Measurements from ENCODE around the gene CMYA5. TPM values are rescaled to one million over a fixed set of nuclear protein-coding genes. Genes with fewer than 3 reads are reported as not detected.

The CMYA5 gene
- total RNA-seq, 1 donor from 2014 or later: 0.36 TPM

DNA sequence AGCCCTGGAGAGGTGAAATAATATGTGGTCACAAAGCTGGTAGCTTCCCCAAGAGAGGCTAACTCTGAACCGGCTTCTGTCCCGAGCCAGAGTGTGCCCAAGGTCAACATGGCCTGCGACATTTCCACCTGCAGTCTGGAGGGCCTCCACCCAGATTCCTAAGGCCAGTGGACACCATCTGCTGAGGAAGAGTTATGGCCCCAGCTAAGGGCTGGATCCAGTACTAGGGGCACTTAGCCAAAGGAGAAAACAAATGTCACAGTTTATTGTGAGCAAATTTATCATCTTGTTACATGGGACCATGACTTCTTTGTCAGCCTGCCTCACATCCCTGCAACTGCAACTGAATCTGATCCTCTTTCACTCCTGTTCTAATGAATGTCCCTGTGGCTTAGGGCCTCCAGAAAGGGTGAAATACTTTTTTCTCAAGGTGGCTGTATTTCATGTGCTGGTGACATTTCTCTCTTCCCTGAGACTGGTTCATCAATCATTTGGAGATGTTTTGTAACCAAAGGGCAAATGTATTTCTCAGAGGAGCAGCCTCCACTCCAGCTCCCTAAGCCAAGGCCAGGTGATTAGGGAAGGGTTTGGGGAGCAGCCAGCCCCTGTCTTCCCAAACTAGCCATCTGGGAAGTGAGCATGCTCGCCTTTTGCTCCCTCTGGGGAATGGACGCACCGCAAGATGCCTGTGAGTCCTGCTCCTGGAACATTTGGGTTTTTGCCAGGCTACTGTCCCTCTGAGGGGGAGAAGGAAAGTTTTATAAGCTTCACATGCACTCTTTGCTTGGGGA is 148.3 kb downstream of the CMYA5 start:
- ATAC-seq: no peak

DNA sequence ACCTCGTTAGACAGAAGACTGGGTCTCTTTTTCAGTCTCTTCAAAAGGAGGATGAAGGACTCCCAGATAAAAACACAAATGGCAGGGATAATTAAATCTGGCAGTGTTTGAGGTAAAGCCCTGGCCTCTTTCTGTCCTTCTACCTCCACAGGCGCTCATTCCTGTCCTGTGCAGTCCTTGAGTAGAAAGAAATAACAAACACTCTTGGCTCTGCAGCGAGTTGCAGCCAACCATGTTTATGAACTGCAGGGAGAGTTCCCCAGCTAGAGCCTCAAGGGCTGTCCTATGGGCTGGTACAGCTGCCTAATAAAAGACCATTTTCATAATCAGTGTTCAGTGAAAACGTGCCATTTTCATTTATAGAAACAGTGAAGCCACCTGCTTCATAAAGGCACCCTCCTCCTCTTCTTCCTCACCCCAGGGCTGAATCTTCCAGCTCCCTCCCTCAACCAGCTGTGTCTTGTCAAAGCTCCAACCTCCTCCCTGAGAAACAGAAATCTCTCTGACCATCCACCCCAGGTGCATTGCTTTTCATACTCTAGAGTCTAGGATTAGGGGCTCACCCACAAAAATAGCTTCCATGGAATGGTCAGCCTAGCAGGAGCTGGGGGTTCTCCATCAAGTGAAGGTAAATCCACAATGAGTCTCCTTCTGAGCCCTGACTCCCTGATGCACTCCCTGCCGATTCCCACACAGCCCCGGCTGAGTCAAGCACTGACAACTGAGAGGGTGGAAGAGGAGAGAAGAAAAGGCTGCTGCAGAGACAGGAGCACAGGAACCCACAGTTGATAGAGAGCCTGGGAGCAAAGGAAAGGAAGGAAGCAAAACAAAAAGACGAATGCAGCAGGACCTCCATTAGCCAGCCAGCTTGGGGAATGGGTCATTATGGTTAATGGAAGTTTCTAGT is 150.7 kb downstream of the CMYA5 start:
- ATAC-seq: no peak

DNA sequence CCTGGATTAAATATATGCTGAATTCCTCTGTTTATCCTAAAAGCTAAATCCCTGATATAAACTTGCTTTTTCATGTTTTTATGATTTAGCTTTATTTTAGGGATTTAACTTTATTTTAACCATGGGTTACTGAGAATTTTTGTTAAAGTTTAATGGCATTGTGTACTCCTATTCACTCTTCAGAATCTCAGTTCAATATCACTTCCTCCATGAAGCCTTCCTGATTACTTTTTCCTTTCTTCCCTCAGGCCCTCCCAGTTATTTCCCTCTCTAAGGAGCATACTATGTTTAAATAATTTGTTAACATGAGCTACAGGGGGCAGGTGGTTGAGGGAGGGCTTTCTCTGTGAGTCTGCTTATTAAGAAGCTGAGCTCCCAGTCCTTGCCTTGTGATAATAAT is 151.5 kb downstream of the CMYA5 start:
- no peak for ATAC-seq

DNA sequence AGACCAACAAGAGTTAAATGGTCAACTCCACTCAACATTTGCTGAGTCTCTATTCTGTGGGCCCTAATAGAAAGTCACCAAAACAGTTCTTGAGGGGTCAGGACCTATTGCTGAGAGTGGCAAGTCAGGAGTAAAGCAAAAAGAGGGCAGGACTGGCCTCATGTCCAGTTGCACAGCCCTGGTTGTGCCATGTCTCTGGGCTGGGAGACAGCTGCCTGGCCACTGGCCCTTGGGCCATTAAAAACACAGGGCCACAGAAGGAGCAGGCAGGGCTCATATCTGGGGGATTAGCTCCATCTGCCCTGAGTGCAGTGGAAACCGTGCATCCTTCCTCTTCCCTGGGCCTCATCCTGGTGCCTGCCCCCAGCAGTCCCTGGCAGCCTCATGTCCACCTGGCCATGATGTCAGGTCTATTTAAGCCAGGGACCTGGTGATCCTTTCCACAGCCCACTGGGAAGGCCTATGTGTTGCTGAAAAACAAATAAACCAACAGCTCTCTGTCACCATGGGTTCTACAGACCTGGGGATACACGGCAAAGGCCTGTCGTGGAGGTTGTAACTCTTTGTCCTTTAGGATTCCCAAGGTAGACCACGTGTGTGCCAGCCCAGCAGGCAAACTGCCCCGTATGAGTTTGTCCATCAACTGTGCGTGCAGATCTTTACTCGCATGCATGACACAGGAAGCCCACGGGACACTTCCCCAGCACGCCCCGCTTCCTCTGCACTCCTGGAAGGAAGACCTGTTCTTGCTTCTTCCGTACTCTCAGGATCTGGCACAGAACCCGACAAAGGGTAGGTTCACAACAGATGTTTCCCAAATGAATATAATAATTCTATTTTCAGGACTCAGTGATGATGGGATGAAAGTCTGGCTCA is 152.6 kb downstream of the CMYA5 start:
- no peak for ATAC-seq

DNA sequence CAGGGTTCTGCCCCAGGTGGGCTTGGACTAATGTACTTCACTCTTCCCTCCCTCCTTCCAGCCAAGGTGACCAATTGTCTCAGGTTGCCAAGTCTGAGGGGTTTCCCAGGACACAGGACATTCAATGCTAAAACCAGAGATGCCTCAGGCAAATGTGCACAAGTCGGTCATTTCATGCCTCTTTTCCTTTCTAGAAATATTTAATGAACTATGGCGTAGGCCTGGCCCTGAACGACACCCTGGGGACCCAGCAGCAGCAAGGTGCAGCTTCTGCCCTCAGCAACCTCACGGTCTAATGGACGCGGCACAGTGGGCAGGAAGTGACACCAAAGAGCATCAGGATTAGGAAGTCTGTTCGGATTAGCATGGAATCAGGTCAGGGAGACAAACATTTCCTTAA is 153.4 kb downstream of the CMYA5 start:
- no peak for ATAC-seq

DNA sequence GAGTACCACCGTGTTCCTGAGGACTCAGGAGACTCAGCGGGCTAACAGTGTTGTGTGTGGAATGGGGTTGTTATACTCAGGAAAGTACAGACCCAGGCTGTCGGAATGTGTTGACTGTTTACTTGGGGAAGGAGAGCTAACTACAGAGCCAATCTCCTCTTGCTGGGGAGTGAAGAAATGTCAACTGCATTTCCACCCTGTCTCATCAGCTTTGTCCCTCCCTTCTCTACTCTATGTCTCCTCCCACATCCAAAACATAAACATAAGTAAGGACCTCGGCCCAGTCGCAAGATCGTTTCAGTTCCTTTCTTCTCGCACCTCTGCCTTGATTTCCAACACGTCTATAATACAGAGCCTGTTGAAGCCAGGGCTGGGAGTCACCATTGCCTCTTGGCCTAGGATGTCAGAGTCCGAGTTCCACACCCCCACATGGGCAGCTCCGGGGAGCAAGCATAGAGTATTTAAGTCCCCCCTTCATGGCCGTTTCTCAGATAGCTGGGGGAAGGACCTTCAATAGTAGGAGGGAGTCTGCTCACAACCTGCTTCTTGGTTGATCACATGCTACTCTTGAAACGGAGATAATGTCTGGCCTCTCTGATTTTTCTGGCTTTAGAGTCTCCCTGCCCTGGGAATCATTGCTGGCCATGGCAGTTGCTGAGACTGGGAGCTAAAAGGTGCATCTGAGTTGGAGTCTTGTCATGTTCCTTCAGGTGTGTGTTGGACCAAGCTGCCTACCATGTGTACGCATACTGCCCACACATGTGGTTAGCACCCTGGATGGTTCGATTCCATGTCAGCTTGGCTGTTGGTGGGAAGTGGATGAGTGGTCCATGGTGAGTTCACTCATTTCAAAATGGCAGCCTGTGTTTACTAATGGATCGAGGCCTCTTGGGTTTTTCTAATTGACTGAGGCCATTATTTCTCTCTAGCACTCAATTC is 154.1 kb downstream of the CMYA5 start:
- ATAC-seq: no peak

DNA sequence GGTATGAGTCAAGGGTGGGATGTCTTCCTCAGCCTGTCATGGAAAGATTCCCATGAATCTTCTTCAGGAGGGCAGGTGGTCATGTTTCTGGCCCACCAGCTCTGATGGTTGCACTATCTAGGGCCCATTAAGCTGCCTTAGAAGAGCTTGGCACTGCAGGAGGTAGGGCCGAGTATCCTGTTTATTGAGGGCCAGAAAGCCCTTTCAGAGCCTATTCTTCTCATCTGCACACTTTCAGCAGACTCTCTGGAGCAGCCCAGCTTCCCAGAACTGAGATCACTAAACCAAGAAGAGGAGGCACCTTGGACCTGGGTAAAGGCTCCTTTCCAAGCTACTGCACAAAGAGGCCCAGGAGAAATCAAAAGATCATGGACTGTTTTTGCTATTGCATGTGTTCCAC is 154.9 kb downstream of the CMYA5 start:
- no peak for ATAC-seq

DNA sequence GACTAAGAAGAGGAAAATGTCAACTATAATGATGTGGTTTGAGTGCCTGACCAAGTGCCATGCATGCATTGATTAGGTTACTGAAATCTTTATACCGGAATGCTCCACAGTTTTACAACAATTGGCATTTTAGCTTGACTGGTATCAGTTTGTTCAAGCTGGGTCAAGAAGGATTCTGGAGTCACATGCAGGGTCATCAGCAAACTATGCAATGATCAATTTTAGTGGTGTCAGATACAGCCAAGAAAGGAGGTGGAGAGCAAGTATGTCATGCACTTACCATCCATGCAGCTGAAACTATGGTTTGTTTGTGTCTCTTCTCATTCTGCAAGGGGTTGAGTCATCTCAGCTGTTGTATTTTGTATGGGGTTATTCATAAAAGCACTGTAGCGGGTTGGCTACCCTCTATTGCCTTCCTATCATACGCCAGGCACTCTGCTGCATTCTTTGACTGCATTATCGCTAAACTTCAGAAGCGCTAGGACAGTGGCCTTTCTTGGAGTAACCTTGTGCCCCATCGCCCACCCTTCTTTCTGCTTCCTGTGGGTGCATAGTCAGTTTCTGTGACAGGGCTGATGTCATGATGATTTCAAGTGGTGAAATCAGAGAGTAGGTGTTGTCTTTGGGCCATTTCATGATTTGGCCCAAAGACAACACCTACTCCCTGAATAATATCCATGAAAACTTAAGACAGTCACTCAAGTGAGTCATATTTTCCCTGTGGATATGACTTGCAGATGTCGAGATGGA is 156.0 kb downstream of the CMYA5 start:
- no peak for ATAC-seq

DNA sequence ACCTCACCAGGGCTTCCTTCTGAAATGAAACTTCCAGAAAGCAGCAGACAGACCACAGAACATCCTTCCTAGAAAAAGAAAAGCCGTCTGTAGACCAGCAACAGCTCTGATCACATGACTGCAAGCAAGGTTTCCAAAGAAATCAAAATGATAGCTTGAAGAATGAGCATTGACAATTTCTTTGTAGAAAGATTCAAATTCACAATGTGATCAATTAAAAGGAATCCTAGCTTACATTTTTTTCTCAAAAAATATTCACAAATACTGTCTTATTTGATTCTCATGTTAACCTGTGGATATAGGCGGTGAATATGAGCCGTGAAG is 156.5 kb downstream of the CMYA5 start:
- ATAC-seq: no peak

DNA sequence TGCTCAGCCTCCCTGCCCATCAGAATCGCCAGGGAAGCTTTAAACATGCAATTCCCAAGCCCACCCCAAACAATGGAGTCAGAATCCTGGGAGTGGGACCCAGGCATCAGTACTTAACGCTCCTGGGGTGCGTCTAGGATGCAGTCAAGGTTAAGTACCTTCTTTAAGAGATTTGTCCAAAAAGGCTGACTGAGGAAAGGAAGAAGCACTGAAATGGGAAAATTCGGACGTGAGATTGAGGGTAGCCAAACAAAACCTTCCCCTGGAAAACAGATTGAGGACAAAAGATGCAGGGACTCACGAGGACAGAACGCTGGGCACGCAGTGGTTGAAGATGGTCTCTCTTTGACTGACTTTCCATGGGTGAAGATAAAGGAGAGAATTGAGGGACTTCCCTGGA is 157.9 kb downstream of the CMYA5 start:
- no peak for ATAC-seq

DNA sequence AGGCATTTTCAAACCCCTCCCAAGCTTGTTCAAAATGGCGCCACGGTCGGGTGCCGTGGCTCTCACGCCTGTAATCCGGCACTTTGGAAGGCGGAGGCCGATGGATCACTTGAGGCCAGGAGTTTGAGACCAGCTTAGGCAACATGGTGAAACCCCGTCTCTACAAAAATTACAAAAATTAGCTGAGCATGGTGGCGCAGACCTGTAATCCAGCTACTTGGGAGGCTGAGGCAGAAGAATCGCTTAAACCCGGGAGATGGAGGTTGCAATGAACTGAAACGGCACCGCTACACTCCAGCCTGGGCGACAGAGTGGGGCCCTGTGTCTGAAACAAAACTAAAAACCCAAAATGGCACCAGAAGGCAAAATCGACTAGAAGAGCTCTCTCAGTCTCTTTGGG is 159.4 kb downstream of the CMYA5 start:
- ATAC-seq: no peak

Other genes starting within 250 kb of the CMYA5 start
- 7.6 TPM for gene HOMER1, start 175.7 kb upstream of the CMYA5 start, total RNA-seq
- 46.4 TPM for gene TENT2, start 77.4 kb upstream of the CMYA5 start, total RNA-seq